ENCODE measurements around the gene RAD23B.

DNA sequence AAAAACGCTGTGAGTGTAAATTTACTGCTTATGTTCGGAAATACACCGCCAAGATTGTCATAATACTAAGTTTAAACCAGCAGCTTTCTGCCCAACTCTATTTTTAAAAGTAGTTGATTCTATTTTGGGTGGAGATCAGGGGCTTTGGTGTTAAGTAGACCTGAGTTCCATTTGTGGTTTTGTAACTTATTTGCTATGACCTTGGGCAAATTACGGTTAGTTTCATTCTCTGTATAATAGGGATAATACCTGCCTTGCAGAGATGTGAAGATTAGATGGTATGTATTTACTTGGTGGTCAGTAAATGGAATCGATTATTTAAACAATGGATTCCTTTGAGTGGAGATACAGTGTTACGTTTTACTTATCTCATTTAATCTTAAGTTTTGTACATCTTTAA, 1.6 kb downstream of the RAD23B start:
- no peak for TF ChIP-seq POLR2A (IDR thresholded peaks at IDR 0.05)
- TF ChIP-seq, protein P1, sequence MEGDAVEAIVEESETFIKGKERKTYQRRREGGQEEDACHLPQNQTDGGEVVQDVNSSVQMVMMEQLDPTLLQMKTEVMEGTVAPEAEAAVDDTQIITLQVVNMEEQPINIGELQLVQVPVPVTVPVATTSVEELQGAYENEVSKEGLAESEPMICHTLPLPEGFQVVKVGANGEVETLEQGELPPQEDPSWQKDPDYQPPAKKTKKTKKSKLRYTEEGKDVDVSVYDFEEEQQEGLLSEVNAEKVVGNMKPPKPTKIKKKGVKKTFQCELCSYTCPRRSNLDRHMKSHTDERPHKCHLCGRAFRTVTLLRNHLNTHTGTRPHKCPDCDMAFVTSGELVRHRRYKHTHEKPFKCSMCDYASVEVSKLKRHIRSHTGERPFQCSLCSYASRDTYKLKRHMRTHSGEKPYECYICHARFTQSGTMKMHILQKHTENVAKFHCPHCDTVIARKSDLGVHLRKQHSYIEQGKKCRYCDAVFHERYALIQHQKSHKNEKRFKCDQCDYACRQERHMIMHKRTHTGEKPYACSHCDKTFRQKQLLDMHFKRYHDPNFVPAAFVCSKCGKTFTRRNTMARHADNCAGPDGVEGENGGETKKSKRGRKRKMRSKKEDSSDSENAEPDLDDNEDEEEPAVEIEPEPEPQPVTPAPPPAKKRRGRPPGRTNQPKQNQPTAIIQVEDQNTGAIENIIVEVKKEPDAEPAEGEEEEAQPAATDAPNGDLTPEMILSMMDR (IDR thresholded peaks at IDR 0.05): no peak

Measured in tibial nerve (tissue), 3 donors.